Ishikawa (cell line): Measurements from ENCODE around the gene IQCM.

ENCODE experiments used
- CEBPB ChIP-seq: IDR thresholded peaks from 2 replicates; pipeline ENCODE4 v1.6.1; 2012
- CREB1 ChIP-seq: IDR thresholded peaks from 2 replicates; pipeline ENCODE4 v1.6.1; 2012; ENCODE audit warnings: low read depth
- EGR1 ChIP-seq: IDR thresholded peaks from 2 replicates; pipeline ENCODE4 v1.6.1; 2012
- EP300 ChIP-seq: IDR thresholded peaks from 2 replicates; pipeline ENCODE4 v1.6.1; 2012; ENCODE audit warnings: borderline replicate concordance
- FOXM1 ChIP-seq: IDR thresholded peaks from 2 replicates; pipeline ENCODE4 v1.6.1; 2012; ENCODE audit warnings: low read depth, borderline replicate concordance
- NFIC ChIP-seq: IDR thresholded peaks from 2 replicates; pipeline ENCODE4 v1.6.1; 2012
- RAD21 ChIP-seq: IDR thresholded peaks from 2 replicates; pipeline ENCODE4 v1.6.1; 2012; ENCODE audit warnings: low read depth
- TAF1 ChIP-seq: IDR thresholded peaks from 2 replicates; pipeline ENCODE4 v1.6.1; 2012; ENCODE audit warnings: low read depth, mild to moderate bottlenecking
- TCF12 ChIP-seq: IDR thresholded peaks from 2 replicates; pipeline ENCODE4 v1.6.1; 2012; ENCODE audit warnings: low read depth
- TEAD4 ChIP-seq: IDR thresholded peaks from 2 replicates; pipeline ENCODE4 v1.6.1; 2012
- YY1 ChIP-seq: IDR thresholded peaks from 2 replicates; pipeline ENCODE4 v1.6.1; 2012; ENCODE audit warnings: low read depth
- ZBTB7A ChIP-seq: IDR thresholded peaks from 2 replicates; pipeline ENCODE4 v1.6.1; 2012; ENCODE audit warnings: low read depth
- TF ChIP-seq, protein P1 (sequence below): IDR thresholded peaks from 2 replicates; pipeline ENCODE4 v1.6.1; 2012
- TF ChIP-seq, protein P2 (sequence below): IDR thresholded peaks from 2 replicates; pipeline ENCODE4 v1.6.1; 2012
- TF ChIP-seq, protein P3 (sequence below): IDR thresholded peaks from 2 replicates; pipeline ENCODE4 v1.6.1; 2012; ENCODE audit warnings: low read depth, mild to moderate bottlenecking

Gene IQCM

DNA sequence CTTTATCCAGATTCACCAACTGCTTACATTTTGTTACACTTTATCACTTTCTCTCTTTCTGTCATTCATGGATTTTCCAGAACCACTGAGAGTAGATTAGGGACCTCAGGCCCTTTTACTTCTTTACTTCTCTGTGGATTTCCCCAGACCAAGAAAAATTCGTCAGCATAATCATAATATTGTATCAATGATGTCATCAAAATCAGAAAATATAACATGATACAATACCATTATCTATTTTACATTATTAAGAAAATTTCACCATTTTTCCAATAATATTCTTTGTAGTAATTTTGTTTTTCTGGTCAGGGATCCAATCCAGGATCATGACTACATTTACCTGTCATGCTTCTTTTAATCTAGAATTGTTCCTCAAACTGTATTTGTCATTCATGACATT lies 494.2 kb downstream of the IQCM start:
- TF ChIP-seq YY1 (no peak), TCF12 (no peak), FOXM1 (no peak), TAF1 (no peak), EP300 (no peak), RAD21 (no peak), NFIC (no peak), EGR1 (no peak), CEBPB (no peak), TEAD4 (no peak), CREB1 (no peak), ZBTB7A (no peak)
- TF ChIP-seq, protein P1, sequence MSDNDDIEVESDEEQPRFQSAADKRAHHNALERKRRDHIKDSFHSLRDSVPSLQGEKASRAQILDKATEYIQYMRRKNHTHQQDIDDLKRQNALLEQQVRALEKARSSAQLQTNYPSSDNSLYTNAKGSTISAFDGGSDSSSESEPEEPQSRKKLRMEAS: no peak
- TF ChIP-seq, protein P2, sequence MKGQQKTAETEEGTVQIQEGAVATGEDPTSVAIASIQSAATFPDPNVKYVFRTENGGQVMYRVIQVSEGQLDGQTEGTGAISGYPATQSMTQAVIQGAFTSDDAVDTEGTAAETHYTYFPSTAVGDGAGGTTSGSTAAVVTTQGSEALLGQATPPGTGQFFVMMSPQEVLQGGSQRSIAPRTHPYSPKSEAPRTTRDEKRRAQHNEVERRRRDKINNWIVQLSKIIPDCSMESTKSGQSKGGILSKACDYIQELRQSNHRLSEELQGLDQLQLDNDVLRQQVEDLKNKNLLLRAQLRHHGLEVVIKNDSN: no peak
- TF ChIP-seq, protein P3, sequence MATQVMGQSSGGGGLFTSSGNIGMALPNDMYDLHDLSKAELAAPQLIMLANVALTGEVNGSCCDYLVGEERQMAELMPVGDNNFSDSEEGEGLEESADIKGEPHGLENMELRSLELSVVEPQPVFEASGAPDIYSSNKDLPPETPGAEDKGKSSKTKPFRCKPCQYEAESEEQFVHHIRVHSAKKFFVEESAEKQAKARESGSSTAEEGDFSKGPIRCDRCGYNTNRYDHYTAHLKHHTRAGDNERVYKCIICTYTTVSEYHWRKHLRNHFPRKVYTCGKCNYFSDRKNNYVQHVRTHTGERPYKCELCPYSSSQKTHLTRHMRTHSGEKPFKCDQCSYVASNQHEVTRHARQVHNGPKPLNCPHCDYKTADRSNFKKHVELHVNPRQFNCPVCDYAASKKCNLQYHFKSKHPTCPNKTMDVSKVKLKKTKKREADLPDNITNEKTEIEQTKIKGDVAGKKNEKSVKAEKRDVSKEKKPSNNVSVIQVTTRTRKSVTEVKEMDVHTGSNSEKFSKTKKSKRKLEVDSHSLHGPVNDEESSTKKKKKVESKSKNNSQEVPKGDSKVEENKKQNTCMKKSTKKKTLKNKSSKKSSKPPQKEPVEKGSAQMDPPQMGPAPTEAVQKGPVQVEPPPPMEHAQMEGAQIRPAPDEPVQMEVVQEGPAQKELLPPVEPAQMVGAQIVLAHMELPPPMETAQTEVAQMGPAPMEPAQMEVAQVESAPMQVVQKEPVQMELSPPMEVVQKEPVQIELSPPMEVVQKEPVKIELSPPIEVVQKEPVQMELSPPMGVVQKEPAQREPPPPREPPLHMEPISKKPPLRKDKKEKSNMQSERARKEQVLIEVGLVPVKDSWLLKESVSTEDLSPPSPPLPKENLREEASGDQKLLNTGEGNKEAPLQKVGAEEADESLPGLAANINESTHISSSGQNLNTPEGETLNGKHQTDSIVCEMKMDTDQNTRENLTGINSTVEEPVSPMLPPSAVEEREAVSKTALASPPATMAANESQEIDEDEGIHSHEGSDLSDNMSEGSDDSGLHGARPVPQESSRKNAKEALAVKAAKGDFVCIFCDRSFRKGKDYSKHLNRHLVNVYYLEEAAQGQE: no peak

DNA sequence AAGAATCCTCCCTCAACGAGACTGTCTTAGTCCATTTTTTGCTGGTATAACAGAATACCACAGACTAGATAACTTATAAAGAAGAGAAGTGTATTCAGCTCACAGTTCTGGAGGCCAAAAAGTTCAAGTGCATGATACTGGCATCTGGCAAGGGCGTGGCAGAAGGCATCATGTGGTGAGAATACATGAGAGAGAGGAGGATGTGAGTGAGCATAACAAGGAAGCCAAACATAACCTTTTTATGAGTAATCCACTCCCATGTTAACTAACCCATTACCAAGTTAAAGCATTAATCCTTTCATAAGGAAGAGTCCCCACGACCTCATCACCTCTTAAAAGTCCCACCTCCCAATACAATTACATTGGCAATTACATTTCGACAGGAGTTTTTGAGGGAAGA lies 504.6 kb downstream of the IQCM start:
- TF ChIP-seq, protein P1: no peak
- TF ChIP-seq TAF1: no peak
- no peak for TF ChIP-seq CEBPB
- TF ChIP-seq RAD21: no peak
- no peak for TF ChIP-seq FOXM1
- TF ChIP-seq EP300: no peak
- TF ChIP-seq TEAD4: no peak
- TF ChIP-seq, protein P3: no peak
- no peak for TF ChIP-seq YY1
- TF ChIP-seq EGR1: no peak

DNA sequence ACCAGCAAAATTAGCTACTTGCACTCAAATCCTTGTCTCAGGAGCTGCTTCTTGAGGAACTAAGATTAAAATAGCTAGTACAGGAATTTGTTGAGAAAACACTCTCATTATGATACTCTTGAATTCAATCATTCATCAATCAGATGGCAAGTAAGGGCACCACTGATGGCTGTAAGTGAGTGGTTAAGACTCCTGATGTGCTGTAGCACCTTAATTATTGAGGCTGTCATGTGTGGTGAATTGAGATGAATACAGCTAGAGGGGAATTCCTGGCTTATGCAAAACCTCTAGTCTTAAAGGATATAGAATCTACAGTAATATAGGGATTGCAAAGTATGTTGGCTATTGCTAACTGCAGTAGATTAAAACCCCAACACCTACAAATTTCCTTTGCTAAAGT lies 509.1 kb downstream of the IQCM start:
- TF ChIP-seq CREB1: no peak
- no peak for TF ChIP-seq YY1
- no peak for TF ChIP-seq TCF12
- TF ChIP-seq, protein P3: no peak
- TF ChIP-seq EGR1: no peak
- TF ChIP-seq, protein P2: no peak
- no peak for TF ChIP-seq ZBTB7A
- no peak for TF ChIP-seq TAF1
- no peak for TF ChIP-seq FOXM1
- TF ChIP-seq RAD21: no peak
- no peak for TF ChIP-seq NFIC
